A673 (cell line): ENCODE data around the gene TATDN2. TPM values are rescaled to one million over a fixed set of nuclear protein-coding genes. Genes with fewer than 3 reads are reported as not detected.

ENCODE experiments used
- BruUV-seq: library from RNA; stranded (reverse); fragments of 400-500 nt; replicated peaks from 2 replicates; lab custom pipeline; 2021; lab: Mats Ljungman, UMichigan
- CTCF ChIA-PET: fragments of 300-600 bp; sonication (Branson Sonifier 250); formaldehyde crosslinking; loops from one replicate; lab custom pipeline; 2022; ENCODE audit warnings: antibody characterized with exemption; lab: Charles Lee
- POLR2A ChIA-PET: fragments of 300-600 bp; sonication (Branson Sonifier 250); formaldehyde crosslinking; loops from one replicate; lab custom pipeline; 2022; ENCODE audit warnings: antibody characterized with exemption; ENCODE audit not compliant: low non-redundant PET; lab: Charles Lee
- DNase-seq: peaks from one replicate; pipeline ENCODE4 v3.0.0-alpha.2; 2015; ENCODE audit warnings: low spot score
- H3K27ac ChIP-seq: fragments of 200-600 bp; sonication (generic); 2 replicates; pipeline ENCODE4 v1.5.1; 2016; ENCODE audit warnings: mixed run types, low read depth, mild to moderate bottlenecking, mixed read lengths, antibody characterized with exemption, low read length; ENCODE audit not compliant: poor library complexity, severe bottlenecking
- H3K27me3 ChIP-seq: fragments of 200-600 bp; sonication (generic); replicated peaks from 2 replicates; pipeline ENCODE4 v1.6.1; 2017; ENCODE audit warnings: mixed run types, low read depth, mild to moderate bottlenecking, mixed read lengths, antibody characterized with exemption, low read length; ENCODE audit not compliant: insufficient read depth, poor library complexity
- H3K36me3 ChIP-seq: fragments of 200-600 bp; sonication (generic); 2 replicates; pipeline ENCODE4 v1.6.1; 2016; ENCODE audit warnings: mixed run types, mild to moderate bottlenecking, mixed read lengths, antibody characterized with exemption, low read length; ENCODE audit not compliant: insufficient read depth, poor library complexity, severe bottlenecking
- H3K4me1 ChIP-seq: fragments of 200-600 bp; sonication (generic); 2 replicates; pipeline ENCODE4 v1.6.1; 2017; ENCODE audit warnings: mixed run types, mild to moderate bottlenecking, mixed read lengths, antibody characterized with exemption, low read length; ENCODE audit not compliant: insufficient read depth, poor library complexity, severe bottlenecking
- H3K4me3 ChIP-seq: fragments of 200-600 bp; sonication (generic); 2 replicates; pipeline ENCODE4 v1.5.1; 2016; ENCODE audit warnings: low read depth, mixed run types, mild to moderate bottlenecking, mixed read lengths, low read length; ENCODE audit not compliant: poor library complexity, severe bottlenecking
- H3K9me3 ChIP-seq: fragments of 200-600 bp; sonication (generic); 2 replicates; pipeline ENCODE4 v1.6.1; 2016; ENCODE audit warnings: mixed run types, low read depth, mild to moderate bottlenecking, mixed read lengths, antibody characterized with exemption, low read length; ENCODE audit not compliant: poor library complexity, severe bottlenecking
- EZH2 ChIP-seq: fragments of 200-600 bp; sonication (generic); IDR thresholded peaks from 2 replicates; pipeline ENCODE4 v1.6.1; 2017; ENCODE audit warnings: borderline replicate concordance, low read depth, mild to moderate bottlenecking, mixed read lengths, antibody characterized with exemption, low read length; ENCODE audit not compliant: poor library complexity, severe bottlenecking
- intact Hi-C: fragments of 100-400 bp; cut with micrococcal nuclease; formaldehyde crosslinking; loops from one replicate; pipeline ENCODE4 v1.10.0; 2022; ENCODE audit not compliant: unreplicated experiment
- total RNA-seq: library from RNA; stranded (reverse); gene quantifications from 2 replicates; pipeline ENCODE4 v1.2.3, GENCODE V29; 2021
- TF ChIP-seq, protein P1 (sequence below): fragments of 300-800, 200-600 bp; sonication (generic); conservative IDR thresholded peaks from 2 replicates; pipeline ENCODE4 v1.5.1; 2017; ENCODE audit warnings: low read depth, mild to moderate bottlenecking, antibody characterized with exemption, low read length, moderate library complexity, mixed read lengths

Gene TATDN2
- total RNA-seq, 1 experiment from 2014 or later = 42.0 TPM

GRCh38 chr3:10215578-10216368 is 32.5 kb upstream of the TATDN2 start:
- TF ChIP-seq EZH2 = no peak
- TF ChIP-seq, protein P1, sequence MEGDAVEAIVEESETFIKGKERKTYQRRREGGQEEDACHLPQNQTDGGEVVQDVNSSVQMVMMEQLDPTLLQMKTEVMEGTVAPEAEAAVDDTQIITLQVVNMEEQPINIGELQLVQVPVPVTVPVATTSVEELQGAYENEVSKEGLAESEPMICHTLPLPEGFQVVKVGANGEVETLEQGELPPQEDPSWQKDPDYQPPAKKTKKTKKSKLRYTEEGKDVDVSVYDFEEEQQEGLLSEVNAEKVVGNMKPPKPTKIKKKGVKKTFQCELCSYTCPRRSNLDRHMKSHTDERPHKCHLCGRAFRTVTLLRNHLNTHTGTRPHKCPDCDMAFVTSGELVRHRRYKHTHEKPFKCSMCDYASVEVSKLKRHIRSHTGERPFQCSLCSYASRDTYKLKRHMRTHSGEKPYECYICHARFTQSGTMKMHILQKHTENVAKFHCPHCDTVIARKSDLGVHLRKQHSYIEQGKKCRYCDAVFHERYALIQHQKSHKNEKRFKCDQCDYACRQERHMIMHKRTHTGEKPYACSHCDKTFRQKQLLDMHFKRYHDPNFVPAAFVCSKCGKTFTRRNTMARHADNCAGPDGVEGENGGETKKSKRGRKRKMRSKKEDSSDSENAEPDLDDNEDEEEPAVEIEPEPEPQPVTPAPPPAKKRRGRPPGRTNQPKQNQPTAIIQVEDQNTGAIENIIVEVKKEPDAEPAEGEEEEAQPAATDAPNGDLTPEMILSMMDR = no peak
- no peaks in the 10 kb centered on the region for H3K36me3 ChIP-seq
- no peak for DNase-seq
- H3K9me3 ChIP-seq = no peaks in the 10 kb centered on the region
- no peak overlapping the region for H3K27ac ChIP-seq
- H3K4me1 ChIP-seq = no peaks in the 10 kb centered on the region
- no peak overlapping the region for H3K4me3 ChIP-seq
- no peaks in the 10 kb centered on the region for H3K27me3 ChIP-seq
- intact Hi-C loops = no loop called here
- ChIA-PET POLR2A (no interaction called here), CTCF (no interaction called here)
- no TSS peak for BruUV-seq

GRCh38 chr3:10217359-10217758 is 30.9 kb upstream of the TATDN2 start:
- no peak overlapping the region for H3K4me3 ChIP-seq
- H3K36me3 ChIP-seq = no peaks in the 10 kb centered on the region
- H3K4me1 ChIP-seq = no peaks in the 10 kb centered on the region
- no peaks in the 10 kb centered on the region for H3K9me3 ChIP-seq
- POLR2A ChIA-PET = no interaction called here
- no TSS peak for BruUV-seq
- CTCF ChIA-PET = no interaction called here
- H3K27me3 ChIP-seq = no peaks in the 10 kb centered on the region
- H3K27ac ChIP-seq = no peak overlapping the region
- no peak for TF ChIP-seq EZH2
- TF ChIP-seq, protein P1 = no peak
- DNase-seq = no peak
- intact Hi-C loops = no loop called here

DNA sequence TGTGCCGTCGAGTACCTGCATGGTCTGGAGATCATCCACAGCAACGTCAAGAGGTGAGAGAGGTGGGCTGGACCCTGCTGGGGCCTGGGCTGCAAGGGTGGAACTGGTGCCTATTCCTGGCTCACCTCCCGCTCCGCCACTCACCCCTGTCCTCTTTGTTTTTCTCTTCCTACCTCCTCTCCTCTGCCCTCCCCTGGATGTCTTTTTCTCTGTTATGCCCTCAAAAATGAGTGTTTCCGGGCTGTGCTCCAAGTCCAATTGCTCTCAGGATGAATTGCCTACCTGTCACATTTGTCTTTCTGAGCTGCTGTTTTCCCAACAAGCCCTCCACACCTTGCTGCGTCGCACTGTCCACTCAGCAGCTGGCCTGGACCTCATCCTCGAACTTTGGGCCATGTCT is 28.5 kb upstream of the TATDN2 start:
- Histone ChIP-seq H3K27me3 (no peaks in the 10 kb centered on the region), H3K4me3 (no peak overlapping the region), H3K27ac (no peak overlapping the region), H3K4me1 (no peaks in the 10 kb centered on the region), H3K9me3 (no peaks in the 10 kb centered on the region), H3K36me3 (no peaks in the 10 kb centered on the region)
- POLR2A ChIA-PET = no interaction called here
- no peak for DNase-seq
- no TSS peak for BruUV-seq
- intact Hi-C loops = no loop called here
- TF ChIP-seq, protein P1 = no peak
- TF ChIP-seq EZH2 = no peak
- CTCF ChIA-PET = no interaction called here
